GM10266 (cell line): ENCODE results near the gene MYOG.

Experiments
- DNase-seq: peaks from one replicate; pipeline ENCODE4 v3.0.0; 2012; ENCODE audit errors: extremely low spot score
- CTCF ChIP-seq: IDR thresholded peaks from 2 replicates; pipeline ENCODE4 v1.5.1; 2012; ENCODE audit warnings: mild to moderate bottlenecking, low read depth; ENCODE audit not compliant: control insufficient read depth, insufficient read depth; ENCODE audit errors: missing control alignments

The MYOG gene

GRCh38 chr1:203099805-203100515 lies 14.1 kb upstream of the MYOG start:
- TF ChIP-seq CTCF = no peak
- no peak for DNase-seq

- no peak for TF ChIP-seq CTCF
- no peak for DNase-seq
Measured at GRCh38 chr1:203098914-203099520, 13.2 kb upstream of the MYOG start.

- TF ChIP-seq CTCF = no peak
Measured at GRCh38 chr1:203098445-203098844, 12.6 kb upstream of the MYOG start.

GRCh38 chr1:203097001-203097400 lies 11.2 kb upstream of the MYOG start:
- DNase-seq = no peak
- TF ChIP-seq CTCF = no peak

More at GRCh38 chr1:203098445-203098844, 12.6 kb upstream of the MYOG start:
- no peak for DNase-seq

GRCh38 chr1:203096566-203096965 lies 10.8 kb upstream of the MYOG start:
- TF ChIP-seq CTCF = no peak
- DNase-seq = no peak

- DNase-seq = no peak
- TF ChIP-seq CTCF = no peak
Measured at GRCh38 chr1:203095061-203095690, 9.4 kb upstream of the MYOG start.
